BE2C (cell line): Measurements from ENCODE around the gene RPIA. TPM values are rescaled to one million over a fixed set of nuclear protein-coding genes. Genes with fewer than 3 reads are reported as not detected.
A peak's percentile ranks its signal among the peaks of the same experiment; 100 is the strongest.
"Not testable (repeated sequence)": the region's sequence is repeated elsewhere in the genome, so short reads cannot be mapped to it uniquely, and the experiment has no call there.

Source experiments
- DNase-seq: peaks from one replicate; pipeline ENCODE4 v3.0.0-alpha.2; 2020
- H3K27me3 ChIP-seq: fragments of 250-450 bp; sonication (Bioruptor Pico); 2 replicates; pipeline ENCODE4 v1.5.1; 2020; ENCODE audit warnings: mild to moderate bottlenecking
- H3K36me3 ChIP-seq: fragments of 250-450 bp; sonication (Bioruptor Pico); 2 replicates; pipeline ENCODE4 v1.5.1; 2020; ENCODE audit warnings: mild to moderate bottlenecking
- H3K4me1 ChIP-seq: fragments of 250-450 bp; sonication (Bioruptor Pico); 2 replicates; pipeline ENCODE4 v1.5.1; 2020
- H3K4me3 ChIP-seq: 2 replicates; pipeline ENCODE4 v1.5.1; 2011; ENCODE audit warnings: low read depth, low read length
- H3K9me3 ChIP-seq: fragments of 250-450 bp; sonication (Bioruptor Pico); 2 replicates; pipeline ENCODE4 v1.5.1; 2020
- CTCF ChIP-seq: IDR thresholded peaks from 2 replicates; pipeline ENCODE4 v1.5.1; 2012; ENCODE audit warnings: mild to moderate bottlenecking, low read depth, low read length
- polyA plus RNA-seq: library from polyadenylated mRNA; unstranded; fragments of >200 nt; gene quantifications from one replicate; pipeline ENCODE4 v1.2.1, GENCODE V29; 2012; ENCODE audit warnings: low read depth, missing spikeins; ENCODE audit not compliant: insufficient read length, insufficient read depth

The RPIA gene
- 19.4 TPM for polyA plus RNA-seq

GRCh38 chr2:88691339-88692183 is at the start of gene RPIA:
Gene RPIA (plus strand): TSS chr2:88691673. CDS start chr2:88691699, 26 bp downstream.
- H3K27me3 ChIP-seq: no peaks in the 10 kb centered on the region
- H3K36me3 ChIP-seq: no peaks in the 10 kb centered on the region
- peak within 1 kb of the TSS; percentile 68 for H3K4me3 ChIP-seq
- peak; percentile 96 for DNase-seq
- no peaks in the 10 kb centered on the region for H3K4me1 ChIP-seq
- no peaks in the 10 kb centered on the region for H3K9me3 ChIP-seq
- peak; percentile 45 for TF ChIP-seq CTCF

- Histone ChIP-seq H3K36me3 (no peaks in the 10 kb centered on the region), H3K4me1 (no peaks in the 10 kb centered on the region), H3K27me3 (no peaks in the 10 kb centered on the region), H3K9me3 (no peaks in the 10 kb centered on the region), H3K4me3 (no peak overlapping the region)
- DNase-seq: no peak
- TF ChIP-seq CTCF: no peak
Observed at GRCh38 chr2:88642278-88642677, 49.2 kb upstream of the RPIA start.

GRCh38 chr2:88645291-88645882 is 46.1 kb upstream of the RPIA start:
- H3K9me3 ChIP-seq, H3K4me1 ChIP-seq, H3K4me3 ChIP-seq, H3K27me3 ChIP-seq, H3K36me3 ChIP-seq, DNase-seq: not testable (repeated sequence)

- TF ChIP-seq CTCF: no peak
- no peaks in the 10 kb centered on the region for H3K36me3 ChIP-seq
- no peaks in the 10 kb centered on the region for H3K27me3 ChIP-seq
- no peaks in the 10 kb centered on the region for H3K4me1 ChIP-seq
- no peak for DNase-seq
- no peak overlapping the region for H3K4me3 ChIP-seq
- no peaks in the 10 kb centered on the region for H3K9me3 ChIP-seq
Observed at GRCh38 chr2:88651646-88652045, 39.8 kb upstream of the RPIA start.

- Histone ChIP-seq H3K4me3 (no peak overlapping the region), H3K36me3 (no peaks in the 10 kb centered on the region), H3K27me3 (no peaks in the 10 kb centered on the region), H3K9me3 (no peaks in the 10 kb centered on the region), H3K4me1 (no peaks in the 10 kb centered on the region)
- TF ChIP-seq CTCF: no peak
- no peak for DNase-seq
Observed at GRCh38 chr2:88654714-88655113, 36.8 kb upstream of the RPIA start.

- Histone ChIP-seq H3K4me3 (no peak overlapping the region), H3K9me3 (no peaks in the 10 kb centered on the region), H3K36me3 (no peaks in the 10 kb centered on the region), H3K27me3 (no peaks in the 10 kb centered on the region), H3K4me1 (no peaks in the 10 kb centered on the region)
- DNase-seq: no peak
- TF ChIP-seq CTCF: no peak
Observed at GRCh38 chr2:88656690-88657089, 34.8 kb upstream of the RPIA start.
